ENCODE data around the gene DTNA. TPM values are rescaled to one million over a fixed set of nuclear protein-coding genes. Genes with fewer than 3 reads are reported as not detected.
A peak's percentile ranks its signal among the peaks of the same experiment; 100 is the strongest.

DTNA gene
- total and polyA plus RNA-seq, 8 donors: 11.1 to 113 (median 19.8) TPM

DNA sequence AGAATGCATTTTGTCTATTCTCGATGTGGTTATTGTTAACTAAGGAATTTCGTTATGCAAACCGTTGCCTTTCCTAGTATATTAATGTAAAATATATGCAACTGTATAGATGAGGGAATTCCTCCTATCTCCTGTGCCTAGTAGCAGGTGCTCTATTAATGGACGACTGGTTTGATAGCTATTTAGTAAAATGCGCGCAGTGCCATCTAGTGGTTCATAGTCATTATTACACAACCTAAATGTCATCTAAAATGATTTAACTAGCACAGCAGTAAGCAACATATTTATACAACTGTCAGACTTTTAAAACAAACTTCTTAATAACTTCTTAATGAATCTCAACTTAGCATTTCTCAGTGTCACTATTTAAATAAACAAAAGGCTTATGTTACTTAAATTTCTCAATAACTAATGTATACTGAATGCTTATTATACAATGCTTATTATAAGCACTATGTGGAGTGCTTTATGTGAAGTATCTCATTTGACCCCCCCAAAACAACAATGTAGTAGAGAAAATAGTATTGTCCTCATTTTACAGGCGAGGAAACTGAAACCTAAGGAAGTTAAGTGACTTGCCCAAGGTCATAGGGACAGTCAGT, 77.9 kb downstream of the DTNA start:
- intact Hi-C loops (cut with DNase I; ENCODE audit: low total_unique reads): loop anchor here (10.0 kb wide), 1 partner anchor 123 kb away; no protein-coding TSS in a partner anchor
- WGBS, 5 donors: 7 to 11% (median 9%) methylated on average over 7 of the region's 7 CpGs
- DNase-seq: peak; percentile 41 to 84
- Histone ChIP-seq H3K36me3 (no peaks in the 10 kb centered on the region), H3K4me3 (no peak overlapping the region), H3K4me1 (no peaks in the 10 kb centered on the region), H3K27ac (no peak overlapping the region), H3K9me3 (no peaks in the 10 kb centered on the region), H3K27me3 (no peaks in the 10 kb centered on the region)
- TF ChIP-seq EP300 (IDR thresholded peaks at IDR 0.05) (no peak), CTCF (IDR thresholded peaks at IDR 0.05) (peak in 5 of 7 experiments; percentile 58 to 76 (median 73)), POLR2AphosphoS5 (IDR thresholded peaks at IDR 0.05) (no peak), POLR2A (IDR thresholded peaks at IDR 0.05) (no peak)

DNA sequence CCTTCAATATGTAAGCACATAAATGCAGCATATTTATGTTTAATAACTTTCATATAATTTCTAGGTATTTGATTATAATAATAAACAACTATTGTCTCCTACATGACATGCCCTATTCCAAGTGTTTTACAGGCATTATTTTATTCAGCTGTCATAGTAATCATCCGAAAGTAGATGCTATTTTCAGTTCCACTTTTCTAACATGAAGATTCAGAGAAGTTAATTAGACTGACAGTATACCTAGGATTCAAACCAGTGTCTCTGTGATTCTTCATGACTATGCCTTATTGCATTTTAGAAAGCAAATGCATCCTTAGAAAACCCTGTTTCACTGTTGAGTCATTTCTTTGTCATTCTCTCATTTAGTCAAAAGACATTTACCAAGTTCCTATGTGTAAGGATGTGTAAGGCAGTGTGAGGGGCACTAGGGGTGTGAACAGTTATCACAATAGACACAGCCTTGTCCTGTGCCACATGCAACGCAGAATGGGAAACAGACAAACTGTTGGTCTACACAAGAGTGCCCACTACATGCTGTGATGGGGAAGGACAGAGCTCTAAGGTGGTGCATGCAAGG, 79.8 kb downstream of the DTNA start:
- Histone ChIP-seq H3K4me1 (peaks cover 0 to 4% (median under 1%) of the 10 kb centered on the region in 4 donors), H3K9me3 (no peaks in the 10 kb centered on the region), H3K27me3 (no peaks in the 10 kb centered on the region), H3K36me3 (no peaks in the 10 kb centered on the region), H3K4me3 (no peak overlapping the region), H3K27ac (no peak overlapping the region)
- no peak for DNase-seq
- 74 to 83% (median 79%) methylated on average over 2 of the region's 2 CpGs for WGBS, 5 donors
- intact Hi-C loops (cut with DNase I; ENCODE audit: low total_unique reads): loop anchor here (10.0 kb wide), 1 partner anchor 125 kb away; no protein-coding TSS in a partner anchor
- TF ChIP-seq EP300 (IDR thresholded peaks at IDR 0.05) (no peak), CTCF (IDR thresholded peaks at IDR 0.05) (no peak), POLR2AphosphoS5 (IDR thresholded peaks at IDR 0.05) (no peak), POLR2A (IDR thresholded peaks at IDR 0.05) (no peak)

DNA sequence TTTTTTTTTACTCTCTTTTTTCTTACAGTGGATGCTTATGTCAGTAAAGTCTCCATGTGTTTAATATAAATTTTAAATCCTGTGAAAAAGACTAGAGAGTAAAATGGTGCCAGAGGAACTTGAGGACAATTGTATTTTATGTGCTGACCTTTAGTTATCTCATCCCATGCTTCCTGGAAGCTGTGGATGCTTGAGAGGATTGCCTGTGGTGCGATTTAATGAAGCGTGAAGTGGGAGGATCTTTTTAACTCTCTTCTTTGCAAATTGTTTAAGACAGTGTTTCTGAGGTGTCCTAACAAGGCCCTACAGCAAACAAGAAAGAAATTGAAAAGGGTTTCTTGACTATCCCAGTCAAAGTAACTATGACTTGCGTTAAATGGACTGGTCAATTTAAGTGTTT, 84.2 kb downstream of the DTNA start:
- no peak for TF ChIP-seq POLR2A (IDR thresholded peaks at IDR 0.05)
- no peaks in the 10 kb centered on the region for H3K9me3 ChIP-seq
- H3K36me3 ChIP-seq: no peaks in the 10 kb centered on the region
- no peak overlapping the region for H3K27ac ChIP-seq
- H3K27me3 ChIP-seq: no peaks in the 10 kb centered on the region
- peaks cover 0 to 15% (median 6%) of the 10 kb centered on the region in 4 donors for H3K4me1 ChIP-seq
- H3K4me3 ChIP-seq: no peak overlapping the region
- WGBS, 5 donors: 78 to 90% (median 89%) methylated on average over 3 of the region's 3 CpGs
- intact Hi-C loops (cut with DNase I; ENCODE audit: low total_unique reads): no loop called here
- no peak for DNase-seq

- Histone ChIP-seq H3K36me3 (no peaks in the 10 kb centered on the region), H3K27ac (no peak overlapping the region), H3K9me3 (no peaks in the 10 kb centered on the region), H3K4me1 (peaks cover 0 to 15% (median 6%) of the 10 kb centered on the region in 4 donors), H3K27me3 (no peaks in the 10 kb centered on the region), H3K4me3 (no peak overlapping the region)
- DNase-seq: peak in 1 of 2 donors; percentile 9
- TF ChIP-seq CTCF (IDR thresholded peaks at IDR 0.05): no peak
- no peak for TF ChIP-seq EP300 (IDR thresholded peaks at IDR 0.05)
- peak in 1 of 3 donors; percentile 9 for TF ChIP-seq POLR2AphosphoS5 (IDR thresholded peaks at IDR 0.05)
- intact Hi-C loops (cut with DNase I; ENCODE audit: low total_unique reads): no loop called here
- whole genome bisulfite sequencing, 5 donors: 39 to 61% (median 59%) methylated on average over 6 of the region's 6 CpGs
These were observed 85.1 kb downstream of the DTNA start for GRCh38 chr18:34795070-34795732.
